ENCODE measurements around the gene ACP4. TPM values are rescaled to one million over a fixed set of nuclear protein-coding genes. Genes with fewer than 3 reads are reported as not detected.

ACP4 gene
- total RNA-seq, 2 donors from 2014 or later: not detected

- TF ChIP-seq, protein P1, sequence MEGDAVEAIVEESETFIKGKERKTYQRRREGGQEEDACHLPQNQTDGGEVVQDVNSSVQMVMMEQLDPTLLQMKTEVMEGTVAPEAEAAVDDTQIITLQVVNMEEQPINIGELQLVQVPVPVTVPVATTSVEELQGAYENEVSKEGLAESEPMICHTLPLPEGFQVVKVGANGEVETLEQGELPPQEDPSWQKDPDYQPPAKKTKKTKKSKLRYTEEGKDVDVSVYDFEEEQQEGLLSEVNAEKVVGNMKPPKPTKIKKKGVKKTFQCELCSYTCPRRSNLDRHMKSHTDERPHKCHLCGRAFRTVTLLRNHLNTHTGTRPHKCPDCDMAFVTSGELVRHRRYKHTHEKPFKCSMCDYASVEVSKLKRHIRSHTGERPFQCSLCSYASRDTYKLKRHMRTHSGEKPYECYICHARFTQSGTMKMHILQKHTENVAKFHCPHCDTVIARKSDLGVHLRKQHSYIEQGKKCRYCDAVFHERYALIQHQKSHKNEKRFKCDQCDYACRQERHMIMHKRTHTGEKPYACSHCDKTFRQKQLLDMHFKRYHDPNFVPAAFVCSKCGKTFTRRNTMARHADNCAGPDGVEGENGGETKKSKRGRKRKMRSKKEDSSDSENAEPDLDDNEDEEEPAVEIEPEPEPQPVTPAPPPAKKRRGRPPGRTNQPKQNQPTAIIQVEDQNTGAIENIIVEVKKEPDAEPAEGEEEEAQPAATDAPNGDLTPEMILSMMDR (conservative IDR thresholded peaks at IDR 0.05): no peak
- Histone ChIP-seq H3K4me3 (ENCODE audit: low read length) (no peak overlapping the region), H3K9ac (ENCODE audit: extremely low read depth, low read length, poor library complexity, severe bottlenecking) (no peak overlapping the region), H3K9me3 (ENCODE audit: control insufficient read depth, low read length) (no peaks in the 10 kb centered on the region), H3K27me3 (ENCODE audit: control insufficient read depth, insufficient read depth, low read length, poor library complexity, severe bottlenecking) (peaks cover 37% of the 10 kb centered on the region), H3K27ac (ENCODE audit: low read depth, low read length) (no peak overlapping the region), H3K36me3 (ENCODE audit: control insufficient read depth, insufficient read depth, low read length) (no peaks in the 10 kb centered on the region), H3K4me1 (ENCODE audit: control insufficient read depth, insufficient read depth, low read length) (no peaks in the 10 kb centered on the region)
- H3K27ac Mint-ChIP-seq: no peak overlapping the region
- H3K4me1 Mint-ChIP-seq: peaks cover under 1% of the 10 kb centered on the region
- no peaks in the 10 kb centered on the region for H3K36me3 Mint-ChIP-seq (ENCODE audit: low read depth)
- no peak for DNase-seq
- no peak overlapping the region for H3K4me3 Mint-ChIP-seq
- 94 to 100% methylated on average over 1 to 2 of the region's 2 CpGs for WGBS, 2 experiments (ENCODE audit: insufficient coverage in 1 of 2, insufficient read length in 1 of 2)
- peaks cover 4% of the 10 kb centered on the region for H3K9me3 Mint-ChIP-seq
- peaks cover 72% of the 10 kb centered on the region for H3K27me3 Mint-ChIP-seq (ENCODE audit: insufficient read depth)
These were observed 53.0 kb downstream of the ACP4 start for GRCh38 chr19:50843205-50843604.

DNA sequence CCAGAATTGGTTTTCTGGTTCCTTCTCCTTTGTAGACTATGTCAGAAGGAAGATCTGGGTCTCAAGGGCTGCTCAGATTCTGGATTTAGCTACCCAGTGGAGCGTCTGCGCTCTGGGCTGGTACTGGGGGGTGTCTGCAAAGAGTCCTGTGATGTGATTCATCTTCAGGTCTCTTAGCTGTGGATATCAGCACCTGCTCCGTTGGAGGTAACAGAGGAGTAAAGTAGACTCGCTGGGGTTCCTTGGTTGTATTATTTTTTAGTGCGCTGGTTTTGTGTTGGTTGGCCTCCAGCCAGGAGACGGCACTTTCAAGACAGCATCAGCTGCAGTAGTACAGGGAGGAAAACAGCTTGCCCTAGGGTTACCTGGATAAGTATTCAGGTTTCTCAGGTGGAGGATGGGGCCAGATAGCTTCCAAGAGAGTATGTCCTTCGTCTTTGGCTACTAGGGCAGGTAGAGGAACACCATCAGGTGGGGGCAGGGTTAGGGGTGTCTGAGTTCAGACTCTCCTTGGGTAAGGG, 53.5 kb downstream of the ACP4 start:
- no peaks in the 10 kb centered on the region for H3K4me1 ChIP-seq (ENCODE audit: control insufficient read depth, insufficient read depth, low read length)
- 68 to 100% methylated on average over 1 to 7 of the region's 7 CpGs for WGBS, 2 experiments (ENCODE audit: insufficient coverage in 1 of 2, insufficient read length in 1 of 2)
- no peak for DNase-seq
- no peaks in the 10 kb centered on the region for H3K36me3 ChIP-seq (ENCODE audit: control insufficient read depth, insufficient read depth, low read length)
- Mint-ChIP-seq H3K36me3 (ENCODE audit: low read depth) (no peaks in the 10 kb centered on the region), H3K27me3 (ENCODE audit: insufficient read depth) (peaks cover 75% of the 10 kb centered on the region), H3K9me3 (peaks cover 4% of the 10 kb centered on the region), H3K27ac (no peak overlapping the region), H3K4me3 (no peak overlapping the region), H3K4me1 (no peaks in the 10 kb centered on the region)
- H3K4me3 ChIP-seq (ENCODE audit: low read length): no peak overlapping the region
- no peak overlapping the region for H3K9ac ChIP-seq (ENCODE audit: extremely low read depth, low read length, poor library complexity, severe bottlenecking)
- H3K27me3 ChIP-seq (ENCODE audit: control insufficient read depth, insufficient read depth, low read length, poor library complexity, severe bottlenecking): peaks cover 37% of the 10 kb centered on the region
- H3K27ac ChIP-seq (ENCODE audit: low read depth, low read length): no peak overlapping the region
- no peaks in the 10 kb centered on the region for H3K9me3 ChIP-seq (ENCODE audit: control insufficient read depth, low read length)
- TF ChIP-seq, protein P1 (conservative IDR thresholded peaks at IDR 0.05): no peak

- no peaks in the 10 kb centered on the region for H3K9me3 ChIP-seq (ENCODE audit: control insufficient read depth, low read length)
- TF ChIP-seq, protein P1 (conservative IDR thresholded peaks at IDR 0.05): no peak
- H3K27me3 Mint-ChIP-seq (ENCODE audit: insufficient read depth): peaks cover 80% of the 10 kb centered on the region
- peaks cover 37% of the 10 kb centered on the region for H3K27me3 ChIP-seq (ENCODE audit: control insufficient read depth, insufficient read depth, low read length, poor library complexity, severe bottlenecking)
- H3K36me3 ChIP-seq (ENCODE audit: control insufficient read depth, insufficient read depth, low read length): no peaks in the 10 kb centered on the region
- no peak overlapping the region for H3K27ac ChIP-seq (ENCODE audit: low read depth, low read length)
- WGBS, 2 experiments (ENCODE audit: insufficient coverage in 1 of 2, insufficient read length in 1 of 2): 47 to 55% methylated on average over 6 to 8 of the region's 8 CpGs
- no peak overlapping the region for H3K9ac ChIP-seq (ENCODE audit: extremely low read depth, low read length, poor library complexity, severe bottlenecking)
- H3K9me3 Mint-ChIP-seq: peaks cover 4% of the 10 kb centered on the region
- DNase-seq: no peak
- no peak overlapping the region for H3K4me3 Mint-ChIP-seq
- H3K36me3 Mint-ChIP-seq (ENCODE audit: low read depth): no peaks in the 10 kb centered on the region
- H3K4me1 ChIP-seq (ENCODE audit: control insufficient read depth, insufficient read depth, low read length): no peaks in the 10 kb centered on the region
- no peak overlapping the region for H3K27ac Mint-ChIP-seq
- H3K4me3 ChIP-seq (ENCODE audit: low read length): no peak overlapping the region
- no peaks in the 10 kb centered on the region for H3K4me1 Mint-ChIP-seq
These were observed 54.2 kb downstream of the ACP4 start for GRCh38 chr19:50844296-50844935.

Other genes starting within 250 kb of the ACP4 start
- gene LRRC4B, start 222.0 kb upstream of the ACP4 start, total RNA-seq: 1 to 10 TPM; 2.3 to 7.0 TPM
- gene SYT3, start 150.5 kb upstream of the ACP4 start, total RNA-seq: 1 to 10 TPM; 1.7 to 1.9 TPM
- 10 to 100 TPM; 11.3 to 26.8 TPM for gene C19orf81, start 141.0 kb upstream of the ACP4 start, total RNA-seq
- gene SHANK1, start 70.6 kb upstream of the ACP4 start, total RNA-seq: 1 to 10 TPM; 1.6 to 1.9 TPM
- 1 to 10 TPM; 4.0 to 6.2 TPM for gene CLEC11A, start 67.1 kb upstream of the ACP4 start, total RNA-seq
- gene GPR32, start 20.0 kb upstream of the ACP4 start, total RNA-seq: not detected
- under 1 TPM; 0.75 to 0.82 TPM for gene KLK1, start 33.4 kb downstream of the ACP4 start, total RNA-seq
- not detected for gene KLK15, start 43.2 kb downstream of the ACP4 start, total RNA-seq
- gene KLK3, start 64.5 kb downstream of the ACP4 start, total RNA-seq: not detected
- under 1 TPM in 1 of 2 donors, not detected in 1; 0.35 TPM for gene KLK2, start 83.0 kb downstream of the ACP4 start, total RNA-seq
- gene KLK4, start 121.0 kb downstream of the ACP4 start, total RNA-seq: not detected
- not detected for gene KLK5, start 162.6 kb downstream of the ACP4 start, total RNA-seq
- gene KLK6, start 179.2 kb downstream of the ACP4 start, total RNA-seq: under 1 TPM; 0.86 to 0.93 TPM
- gene KLK7, start 193.5 kb downstream of the ACP4 start, total RNA-seq: not detected
- gene KLK8, start 211.2 kb downstream of the ACP4 start, total RNA-seq: 1 to 10 TPM in 1 of 2 donors, not detected in 1; 1.1 TPM
- under 1 TPM; 0.46 to 0.91 TPM for gene KLK10, start 229.3 kb downstream of the ACP4 start, total RNA-seq
- gene KLK11, start 236.2 kb downstream of the ACP4 start, total RNA-seq: 1 to 10 TPM in 1 of 2 donors, under 1 TPM in 1; 0.29 to 2.5 TPM
- not detected for gene KLK12, start 244.6 kb downstream of the ACP4 start, total RNA-seq